Stomach (tissue), 9 donors: ENCODE data around the gene DIS3L2. TPM values are rescaled to one million over a fixed set of nuclear protein-coding genes. Genes with fewer than 3 reads are reported as not detected.

Source experiments
- DNase-seq, 2 donors: peaks; one replicate each; pipeline versions ENCODE4 v3.0.0 to v3.0.0-alpha.2; 2013 to 2019
- H3K27ac ChIP-seq, 5 donors: fragments of 200-600 bp in 4 of 5; sonication (generic) in 4 of 5; one replicate each; pipeline ENCODE4 v1.5.1; 2013 to 2019; ENCODE audit warnings: mild to moderate bottlenecking in 1 of 5, moderate library complexity in 1 of 5
- H3K27me3 ChIP-seq, 3 donors: fragments of 200-600 bp; sonication (generic); one replicate each; pipeline ENCODE4 v1.5.1; 2017 to 2019; ENCODE audit warnings: mixed run types in 1 of 3
- H3K36me3 ChIP-seq, 4 donors: fragments of 200-600 bp; sonication (generic); 1 replicate in 3 of 4; 2 replicates in 1 of 4; pipeline ENCODE4 v1.5.1; 2016 to 2019
- H3K4me1 ChIP-seq, 4 donors: fragments of 200-600 bp; sonication (generic); one replicate each; pipeline ENCODE4 v1.5.1; 2016 to 2019
- H3K4me3 ChIP-seq, 4 donors: fragments of 200-600 bp; sonication (generic) in 3 of 4; one replicate each; pipeline ENCODE4 v1.5.1; 2016 to 2019; ENCODE audit warnings: mild to moderate bottlenecking in 1 of 4
- H3K9me3 ChIP-seq, 4 donors: fragments of 200-600 bp; sonication (generic); one replicate each; pipeline ENCODE4 v1.5.1; 2016 to 2019
- CTCF ChIP-seq, 7 experiments: fragments of 450-650 bp in 4 of 7; fragments of 200-600 bp in 3 of 7; sonication (generic) in 3 of 7; IDR thresholded peaks; one replicate each; pipeline ENCODE4 v1.5.1; 2016 to 2019; ENCODE audit warnings: antibody characterized with exemption in 7 of 7, control low read depth in 2 of 7, mild to moderate bottlenecking in 1 of 7
- EP300 ChIP-seq: sonication (generic); formaldehyde crosslinking; IDR thresholded peaks from one replicate; pipeline ENCODE4 v1.6.1; 2017; ENCODE audit warnings: antibody characterized with exemption
- POLR2A ChIP-seq, 4 donors: fragments of 450-650 bp; IDR thresholded peaks; one replicate each; pipeline ENCODE4 v1.6.1; 2016; ENCODE audit warnings: antibody characterized with exemption in 4 of 4, control low read depth in 2 of 4, mild to moderate bottlenecking in 1 of 4, moderate library complexity in 1 of 4
- POLR2AphosphoS5 ChIP-seq, 3 donors: sonication (generic); formaldehyde crosslinking; IDR thresholded peaks; one replicate each; pipeline ENCODE4 v1.6.1; 2016; ENCODE audit warnings: antibody characterized with exemption in 3 of 3
- WGBS, 5 donors: extraction: QIAGEN DNeasy Blood & Tissue Kit in 3 of 5; methylation state at CpG; one replicate each; pipeline versions ENCODE4 v1.1.5 to v1.1.7; 2013 to 2018; 5-methylcytosine and 5-hydroxymethylcytosine counted together
- intact Hi-C: fragments of 100-400 bp; cut with DNase I; formaldehyde crosslinking; loops from one replicate; pipeline ENCODE4 v1.15.1; 2023; ENCODE audit warnings: low total_unique reads
- polyA plus RNA-seq, 3 donors: library from polyadenylated mRNA; stranded (reverse); fragments of 200-250 nt; gene quantifications; one replicate each; pipeline ENCODE4 v1.2.3, GENCODE V29; 2013
- total RNA-seq, 5 donors: library from RNA; depleted of rRNA; stranded (reverse); fragments of >200 nt; gene quantifications; one replicate each; pipeline versions ENCODE4 v1.1.0 to v1.2.3, GENCODE V29; 2014 to 2016
- donor health status: healthy with polysubstance abuse.
- donor health status: Bipolar disorder and iron deficiency.
- donor health status: healthy.

Gene DIS3L2
- total and polyA plus RNA-seq, 8 donors: 10.4 to 124 (median 26.8) TPM

GRCh38 chr2:232049350-232049749 lies 87.8 kb downstream of the DIS3L2 start:
- WGBS, 5 donors: 87 to 96% (median 94%) methylated on average over 4 of the region's 4 CpGs
- TF ChIP-seq EP300: no peak
- DNase-seq: no peak
- no peaks in the 10 kb centered on the region for H3K4me1 ChIP-seq
- intact Hi-C loops: no loop called here
- H3K9me3 ChIP-seq: no peaks in the 10 kb centered on the region
- H3K36me3 ChIP-seq: peaks cover 0 to 8% (median 4%) of the 10 kb centered on the region in 4 donors
- no peaks in the 10 kb centered on the region for H3K27me3 ChIP-seq
- H3K4me3 ChIP-seq: no peak overlapping the region
- no peak overlapping the region for H3K27ac ChIP-seq

- intact Hi-C loops: no loop called here
- no peaks in the 10 kb centered on the region for H3K9me3 ChIP-seq
- H3K36me3 ChIP-seq: no peaks in the 10 kb centered on the region
- H3K4me1 ChIP-seq: no peaks in the 10 kb centered on the region
- H3K27me3 ChIP-seq: no peaks in the 10 kb centered on the region
- TF ChIP-seq POLR2AphosphoS5 (IDR thresholded peaks at IDR 0.05): no peak
- no peak for TF ChIP-seq EP300
- no peak for TF ChIP-seq POLR2A (IDR thresholded peaks at IDR 0.05)
- no peak for TF ChIP-seq CTCF (IDR thresholded peaks at IDR 0.05)
- 89 to 96% (median 90%) methylated on average over 2 of the region's 2 CpGs for WGBS, 5 donors
- no peak for DNase-seq
- no peak overlapping the region for H3K4me3 ChIP-seq
- H3K27ac ChIP-seq: no peak overlapping the region
These were observed 91.1 kb downstream of the DIS3L2 start for GRCh38 chr2:232052591-232052990.

DNA sequence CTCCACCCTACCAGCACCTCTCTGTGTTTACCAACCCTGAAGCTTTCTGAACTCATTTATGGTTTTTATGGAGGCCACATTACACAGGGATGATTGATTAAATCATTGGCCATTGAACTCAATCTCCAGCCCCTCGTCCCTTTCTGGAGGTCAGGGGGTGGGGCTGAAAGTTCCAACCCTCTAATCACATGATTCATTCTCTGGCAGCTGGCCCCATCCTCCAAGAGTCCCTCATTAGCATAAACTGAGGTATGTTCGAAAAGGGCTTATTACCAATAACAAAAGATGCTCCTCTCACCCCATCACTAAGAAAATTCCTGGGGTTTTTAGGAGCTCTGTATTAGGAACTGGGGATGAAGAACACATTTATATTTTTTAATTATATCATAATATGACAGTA lies 92.3 kb downstream of the DIS3L2 start:
- H3K9me3 ChIP-seq: no peaks in the 10 kb centered on the region
- no peaks in the 10 kb centered on the region for H3K36me3 ChIP-seq
- no peak for DNase-seq
- no peak overlapping the region for H3K27ac ChIP-seq
- 68 to 88% (median 80%) methylated on average over 2 of the region's 2 CpGs for WGBS, 5 donors
- no peak for TF ChIP-seq EP300
- TF ChIP-seq POLR2A (IDR thresholded peaks at IDR 0.05): no peak
- no peak for TF ChIP-seq POLR2AphosphoS5 (IDR thresholded peaks at IDR 0.05)
- no peak for TF ChIP-seq CTCF (IDR thresholded peaks at IDR 0.05)
- H3K27me3 ChIP-seq: no peaks in the 10 kb centered on the region
- no peak overlapping the region for H3K4me3 ChIP-seq
- intact Hi-C loops: no loop called here
- H3K4me1 ChIP-seq: peaks cover 0 to 3% (median 0%) of the 10 kb centered on the region in 4 donors

GRCh38 chr2:232058063-232058877 lies 96.8 kb downstream of the DIS3L2 start:
- intact Hi-C loops: no loop called here
- DNase-seq: no peak
- no peaks in the 10 kb centered on the region for H3K36me3 ChIP-seq
- no peak overlapping the region for H3K27ac ChIP-seq
- peaks cover 0 to 5% (median 0%) of the 10 kb centered on the region in 4 donors for H3K9me3 ChIP-seq
- H3K4me3 ChIP-seq: no peak overlapping the region
- 76 to 83% (median 80%) methylated on average over 5 of the region's 5 CpGs for WGBS, 5 donors
- H3K4me1 ChIP-seq: peaks cover 0 to 6% (median 3%) of the 10 kb centered on the region in 4 donors
- H3K27me3 ChIP-seq: no peaks in the 10 kb centered on the region
- TF ChIP-seq POLR2AphosphoS5 (IDR thresholded peaks at IDR 0.05) (no peak), EP300 (no peak), POLR2A (IDR thresholded peaks at IDR 0.05) (no peak), CTCF (IDR thresholded peaks at IDR 0.05) (no peak)

GRCh38 chr2:232058931-232059330 lies 97.4 kb downstream of the DIS3L2 start:
- H3K36me3 ChIP-seq: no peaks in the 10 kb centered on the region

More at GRCh38 chr2:232058931-232059330, 97.4 kb downstream of the DIS3L2 start:
- Histone ChIP-seq H3K4me3 (no peak overlapping the region), H3K4me1 (peaks cover 0 to 6% (median 3%) of the 10 kb centered on the region in 4 donors), H3K27me3 (no peaks in the 10 kb centered on the region), H3K9me3 (peaks cover 0 to 5% (median 0%) of the 10 kb centered on the region in 4 donors), H3K27ac (no peak overlapping the region)
- no peak for TF ChIP-seq EP300
- DNase-seq: no peak
- intact Hi-C loops: no loop called here
